Fibroblast of skin of right quadriceps (primary cell): ENCODE data around the gene OAS3.

Experiments used
- DNase-seq: peaks from one replicate; pipeline ENCODE4 v3.0.0-alpha.2; 2013

The OAS3 gene

DNA sequence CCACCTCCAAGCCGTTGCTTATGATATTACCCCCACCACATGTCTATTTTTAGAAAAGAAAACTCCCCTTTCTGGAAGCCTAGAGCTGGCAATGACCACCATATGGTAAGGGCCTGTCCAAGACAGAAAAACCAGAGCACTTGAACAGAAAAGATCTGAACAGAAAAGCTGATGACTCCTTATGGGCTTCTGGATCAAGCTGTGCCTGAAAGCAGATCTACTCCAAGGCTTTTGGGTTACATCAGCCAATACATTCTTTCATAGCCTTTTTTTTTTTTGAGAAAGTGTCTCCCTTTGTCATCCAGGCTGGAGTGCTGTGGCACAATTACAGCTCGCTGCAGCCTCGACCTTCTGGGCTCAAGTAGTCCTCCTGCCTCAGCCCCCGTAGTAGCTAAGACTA is 23.3 kb downstream of the OAS3 start:
- no peak for DNase-seq

DNA sequence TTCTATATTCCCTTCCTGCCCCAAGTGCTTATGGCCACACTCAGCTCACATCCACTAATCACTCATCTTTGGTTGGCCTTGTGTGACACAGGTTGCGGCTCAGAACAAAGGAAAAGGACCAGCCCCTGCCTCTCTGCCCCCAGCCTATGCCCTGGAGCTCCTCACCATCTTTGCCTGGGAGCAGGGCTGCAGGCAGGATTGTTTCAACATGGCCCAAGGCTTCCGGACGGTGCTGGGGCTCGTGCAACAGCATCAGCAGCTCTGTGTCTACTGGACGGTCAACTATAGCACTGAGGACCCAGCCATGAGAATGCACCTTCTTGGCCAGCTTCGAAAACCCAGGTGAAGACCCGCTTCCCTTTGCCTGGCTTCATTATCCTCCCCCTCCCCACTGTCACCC is 24.3 kb downstream of the OAS3 start:
- DNase-seq, result no peak

DNA sequence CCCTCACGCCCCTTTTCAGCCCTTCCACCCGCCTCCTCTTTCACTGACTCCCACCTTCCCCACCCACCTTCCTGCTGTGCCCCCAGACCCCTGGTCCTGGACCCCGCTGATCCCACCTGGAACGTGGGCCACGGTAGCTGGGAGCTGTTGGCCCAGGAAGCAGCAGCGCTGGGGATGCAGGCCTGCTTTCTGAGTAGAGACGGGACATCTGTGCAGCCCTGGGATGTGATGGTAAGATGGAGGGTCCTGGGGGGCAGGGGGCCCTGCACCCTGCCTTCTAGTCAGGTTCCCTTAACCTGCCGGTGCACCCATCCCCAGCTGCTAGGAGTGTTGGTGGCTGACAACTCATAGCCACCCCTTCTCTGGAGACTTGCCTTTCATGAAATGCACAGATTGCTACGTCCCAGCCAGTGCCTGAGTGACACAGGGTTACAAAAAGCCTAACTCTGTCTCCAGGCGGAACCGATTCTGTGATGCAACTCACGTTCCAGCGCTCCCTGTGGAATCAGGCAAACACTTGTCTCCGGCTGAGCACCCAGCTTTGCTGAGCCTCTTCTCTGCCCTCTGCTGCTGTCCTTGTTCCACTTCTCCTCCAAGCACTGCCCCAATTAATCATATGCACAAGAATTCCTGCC is 25.1 kb downstream of the OAS3 start:
- DNase-seq, result no peak

DNA sequence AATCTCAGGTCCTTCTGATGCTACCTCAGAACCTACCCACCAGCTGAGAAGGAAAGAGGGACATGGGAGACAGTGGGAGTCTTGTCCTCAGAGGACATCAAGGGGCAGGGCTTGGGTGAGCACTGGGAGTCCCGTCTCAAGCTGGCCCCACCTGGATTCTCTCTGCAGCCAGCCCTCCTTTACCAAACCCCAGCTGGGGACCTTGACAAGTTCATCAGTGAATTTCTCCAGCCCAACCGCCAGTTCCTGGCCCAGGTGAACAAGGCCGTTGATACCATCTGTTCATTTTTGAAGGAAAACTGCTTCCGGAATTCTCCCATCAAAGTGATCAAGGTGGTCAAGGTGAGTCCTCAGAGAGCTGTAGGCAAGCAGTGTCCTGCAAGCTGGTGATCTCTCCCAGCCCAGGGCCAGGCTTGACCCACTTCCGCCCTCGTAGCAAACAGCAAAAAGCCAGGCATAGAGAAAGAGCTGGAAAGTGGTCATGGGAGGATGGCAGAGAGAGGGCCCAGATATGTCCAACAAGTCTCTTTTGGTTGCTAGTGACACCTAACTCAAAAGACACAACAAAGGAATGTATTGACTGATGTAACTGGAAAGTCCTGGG is 25.9 kb downstream of the OAS3 start:
- DNase-seq, result no peak

DNA sequence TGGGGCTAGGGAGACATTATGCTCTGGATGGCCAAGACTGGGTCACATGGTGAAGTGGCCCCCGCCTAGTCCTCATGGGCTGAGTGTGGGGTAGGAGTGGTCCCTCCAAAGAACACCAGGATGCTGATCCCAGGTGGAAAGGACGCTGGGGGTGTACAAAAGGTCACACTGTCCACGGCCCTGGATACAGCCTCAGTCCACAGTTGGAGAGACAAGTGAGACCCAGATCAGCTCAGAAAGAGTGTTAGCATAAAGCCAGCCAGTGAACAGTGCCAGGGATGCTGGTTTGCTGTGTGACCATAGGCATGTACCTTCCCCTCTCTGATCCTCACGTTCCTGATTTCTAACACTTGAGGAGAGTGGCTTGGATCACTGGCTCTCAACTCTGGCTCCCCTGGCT is 26.6 kb downstream of the OAS3 start:
- DNase-seq, result no peak

DNA sequence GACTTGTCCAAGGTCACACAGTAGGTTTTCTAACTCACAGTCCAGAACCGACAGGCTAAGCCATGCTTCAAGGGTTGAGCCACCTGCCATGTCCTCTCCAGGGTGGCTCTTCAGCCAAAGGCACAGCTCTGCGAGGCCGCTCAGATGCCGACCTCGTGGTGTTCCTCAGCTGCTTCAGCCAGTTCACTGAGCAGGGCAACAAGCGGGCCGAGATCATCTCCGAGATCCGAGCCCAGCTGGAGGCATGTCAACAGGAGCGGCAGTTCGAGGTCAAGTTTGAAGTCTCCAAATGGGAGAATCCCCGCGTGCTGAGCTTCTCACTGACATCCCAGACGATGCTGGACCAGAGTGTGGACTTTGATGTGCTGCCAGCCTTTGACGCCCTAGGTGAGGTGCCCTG is 27.4 kb downstream of the OAS3 start:
- no peak for DNase-seq

DNA sequence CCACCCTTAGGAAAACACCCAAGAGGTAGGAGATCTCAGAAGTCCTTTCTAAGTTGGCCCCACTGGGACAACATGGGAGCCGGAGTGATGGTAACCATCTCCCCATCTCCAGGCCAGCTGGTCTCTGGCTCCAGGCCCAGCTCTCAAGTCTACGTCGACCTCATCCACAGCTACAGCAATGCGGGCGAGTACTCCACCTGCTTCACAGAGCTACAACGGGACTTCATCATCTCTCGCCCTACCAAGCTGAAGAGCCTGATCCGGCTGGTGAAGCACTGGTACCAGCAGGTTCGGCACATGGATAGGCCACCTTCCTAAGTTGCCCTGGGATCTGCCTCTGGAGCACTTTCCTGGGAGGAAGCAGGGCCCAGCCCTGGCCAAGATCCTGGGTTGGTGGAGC is 29.0 kb downstream of the OAS3 start:
- no peak for DNase-seq

DNA sequence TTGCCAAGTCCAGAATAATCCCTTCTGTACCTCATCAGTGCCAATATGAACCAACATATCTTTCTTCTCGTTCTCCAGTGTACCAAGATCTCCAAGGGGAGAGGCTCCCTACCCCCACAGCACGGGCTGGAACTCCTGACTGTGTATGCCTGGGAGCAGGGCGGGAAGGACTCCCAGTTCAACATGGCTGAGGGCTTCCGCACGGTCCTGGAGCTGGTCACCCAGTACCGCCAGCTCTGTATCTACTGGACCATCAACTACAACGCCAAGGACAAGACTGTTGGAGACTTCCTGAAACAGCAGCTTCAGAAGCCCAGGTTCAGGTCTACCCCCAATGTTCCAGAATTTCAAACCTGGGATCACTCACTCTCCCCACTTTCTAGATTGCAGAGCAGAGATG is 29.6 kb downstream of the OAS3 start:
- no peak for DNase-seq

DNA sequence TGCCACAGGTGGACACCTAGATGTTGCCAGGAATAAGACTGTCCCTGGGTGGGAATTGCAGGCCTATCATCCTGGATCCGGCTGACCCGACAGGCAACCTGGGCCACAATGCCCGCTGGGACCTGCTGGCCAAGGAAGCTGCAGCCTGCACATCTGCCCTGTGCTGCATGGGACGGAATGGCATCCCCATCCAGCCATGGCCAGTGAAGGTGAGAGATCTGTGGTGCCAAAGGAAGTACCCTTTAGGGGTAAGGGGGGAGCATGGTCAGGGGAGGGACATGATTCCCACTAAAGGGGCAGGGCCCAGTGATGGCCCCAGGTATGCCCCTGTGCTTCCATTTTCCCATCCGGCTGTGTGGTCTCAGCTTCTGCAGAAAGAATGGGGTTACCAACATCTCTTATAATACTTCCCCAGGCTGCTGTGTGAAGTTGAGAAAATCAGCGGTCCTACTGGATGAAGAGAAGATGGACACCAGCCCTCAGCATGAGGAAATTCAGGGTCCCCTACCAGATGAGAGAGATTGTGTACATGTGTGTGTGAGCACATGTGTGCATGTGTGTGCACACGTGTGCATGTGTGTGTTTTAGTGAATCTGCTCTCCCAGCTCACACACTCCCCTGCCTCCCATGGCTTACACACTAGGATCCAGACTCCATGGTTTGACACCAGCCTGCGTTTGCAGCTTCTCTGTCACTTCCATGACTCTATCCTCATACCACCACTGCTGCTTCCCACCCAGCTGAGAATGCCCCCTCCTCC is 31.5 kb downstream of the OAS3 start:
- no peak for DNase-seq

DNA sequence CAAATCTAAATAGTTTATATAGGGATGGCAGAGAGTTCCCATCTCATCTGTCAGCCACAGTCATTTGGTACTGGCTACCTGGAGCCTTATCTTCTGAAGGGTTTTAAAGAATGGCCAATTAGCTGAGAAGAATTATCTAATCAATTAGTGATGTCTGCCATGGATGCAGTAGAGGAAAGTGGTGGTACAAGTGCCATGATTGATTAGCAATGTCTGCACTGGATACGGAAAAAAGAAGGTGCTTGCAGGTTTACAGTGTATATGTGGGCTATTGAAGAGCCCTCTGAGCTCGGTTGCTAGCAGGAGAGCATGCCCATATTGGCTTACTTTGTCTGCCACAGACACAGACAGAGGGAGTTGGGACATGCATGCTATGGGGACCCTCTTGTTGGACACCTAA is 32.1 kb downstream of the OAS3 start:
- no peak for DNase-seq

DNA sequence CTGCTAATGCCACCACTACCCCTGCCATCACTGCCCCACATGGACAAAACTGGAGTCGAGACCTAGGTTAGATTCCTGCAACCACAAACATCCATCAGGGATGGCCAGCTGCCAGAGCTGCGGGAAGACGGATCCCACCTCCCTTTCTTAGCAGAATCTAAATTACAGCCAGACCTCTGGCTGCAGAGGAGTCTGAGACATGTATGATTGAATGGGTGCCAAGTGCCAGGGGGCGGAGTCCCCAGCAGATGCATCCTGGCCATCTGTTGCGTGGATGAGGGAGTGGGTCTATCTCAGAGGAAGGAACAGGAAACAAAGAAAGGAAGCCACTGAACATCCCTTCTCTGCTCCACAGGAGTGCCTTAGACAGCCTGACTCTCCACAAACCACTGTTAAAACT is 33.0 kb downstream of the OAS3 start:
- peak; percentile 13 for DNase-seq

DNA sequence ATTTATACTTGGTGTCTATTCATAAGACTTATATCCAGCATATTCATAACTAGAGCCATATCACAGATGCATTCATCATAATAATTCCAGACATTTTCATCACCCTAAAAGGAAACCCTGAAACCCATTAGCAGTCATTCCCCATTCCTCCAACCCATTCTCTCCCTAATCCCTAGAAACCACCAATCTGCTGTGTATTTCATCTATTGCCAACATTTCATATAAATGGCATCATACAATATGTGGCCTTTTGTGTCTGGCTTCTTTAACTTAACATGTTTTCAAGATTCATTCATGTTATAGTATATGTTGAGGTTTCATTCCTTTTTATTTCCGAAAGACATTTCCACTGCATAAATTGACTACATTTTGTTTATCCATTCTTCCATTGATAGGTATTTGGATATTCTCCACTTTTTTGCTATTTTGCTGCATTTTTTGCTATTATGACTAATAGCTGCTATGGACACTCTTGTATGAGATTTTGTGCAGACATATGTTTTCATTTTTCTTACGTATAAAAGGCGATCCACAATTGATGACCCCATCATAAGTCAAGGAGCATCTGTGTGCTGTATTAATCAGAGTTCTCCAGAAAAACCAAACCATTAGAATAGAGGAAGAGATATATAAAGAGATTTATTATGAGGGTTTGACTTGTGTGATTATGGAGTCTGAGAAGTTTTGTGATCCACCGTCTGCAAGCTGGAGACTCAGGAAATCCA is 34.9 kb downstream of the OAS3 start:
- DNase-seq, result peak; percentile 52

DNA sequence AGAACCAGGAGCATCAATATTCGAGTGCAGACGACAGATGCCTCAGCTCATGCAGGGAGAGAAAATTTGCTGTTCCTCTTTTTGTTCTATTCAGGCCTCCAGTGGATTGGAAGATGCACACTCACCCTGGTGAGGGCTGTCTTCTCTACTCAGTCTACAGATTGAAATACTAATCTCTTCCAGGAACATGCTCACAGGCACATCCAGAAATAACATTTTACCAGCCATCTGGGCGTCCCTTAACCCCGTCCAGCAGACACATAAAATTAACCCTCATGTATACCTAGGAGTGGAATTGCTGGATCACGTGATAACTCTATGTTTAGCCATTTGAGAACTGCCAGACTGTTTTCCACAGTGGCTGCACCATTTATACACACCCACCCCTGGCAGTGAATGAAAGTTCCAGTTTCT is 35.6 kb downstream of the OAS3 start:
- DNase-seq, result no peak

DNA sequence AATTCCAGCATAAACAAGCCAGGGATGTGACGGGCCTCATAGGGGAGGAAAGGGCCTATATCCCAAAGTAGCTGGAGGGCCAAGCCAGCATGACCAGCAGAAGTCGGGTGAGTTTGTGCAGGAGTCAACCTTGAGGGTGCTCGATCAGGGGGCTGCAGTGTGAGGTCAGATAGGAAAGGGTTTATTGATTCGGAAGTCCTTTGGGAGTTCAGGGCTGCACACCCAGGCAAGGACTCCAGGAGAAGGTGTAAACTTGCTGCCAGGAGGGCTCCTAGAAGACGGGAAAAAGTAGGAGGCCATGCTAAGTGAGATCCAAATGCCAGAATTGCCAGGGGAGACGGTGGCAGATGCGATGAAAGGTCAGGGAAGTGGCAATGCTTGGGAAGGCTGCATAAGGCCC is 36.6 kb downstream of the OAS3 start:
- DNase-seq, result no peak

DNA sequence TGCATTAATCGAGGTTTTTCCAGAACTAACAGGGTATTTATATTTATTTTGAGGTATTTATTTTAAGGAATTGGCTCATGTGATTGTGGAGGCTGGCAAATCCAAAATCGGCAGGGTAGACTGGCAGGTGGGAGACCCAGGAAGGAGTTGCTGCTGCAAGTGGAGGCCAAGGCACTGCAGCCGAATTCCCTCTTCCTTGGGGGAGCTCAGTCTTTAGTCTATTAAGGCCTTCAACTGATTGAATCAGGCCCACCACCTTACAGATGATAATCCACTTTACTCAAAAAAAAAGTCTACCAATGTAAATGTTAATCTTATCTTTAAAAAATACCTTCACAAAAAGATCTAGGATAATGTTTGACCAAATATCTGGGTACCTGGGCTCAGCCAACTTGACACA is 38.9 kb downstream of the OAS3 start:
- no peak for DNase-seq

DNA sequence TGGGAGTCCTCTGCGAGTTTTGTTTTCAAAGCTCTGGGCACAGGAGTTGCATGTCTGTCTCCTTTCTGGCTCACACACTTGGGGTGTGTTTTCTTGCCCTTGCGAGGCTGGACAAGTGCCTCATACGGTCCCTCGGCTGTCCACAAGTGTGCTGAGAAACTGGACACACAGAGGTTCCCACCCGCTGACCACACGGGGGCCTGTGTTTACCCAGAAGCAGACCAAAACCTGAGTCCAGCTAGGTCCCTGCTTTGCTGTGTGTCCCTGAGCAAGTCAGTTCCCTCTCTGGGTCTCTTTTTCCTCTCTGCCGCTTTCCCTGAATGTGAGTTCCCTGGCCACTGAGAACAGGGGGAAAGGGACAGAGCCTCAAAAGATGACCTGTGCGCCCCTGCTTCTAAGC is 39.4 kb downstream of the OAS3 start:
- DNase-seq, result no peak

DNA sequence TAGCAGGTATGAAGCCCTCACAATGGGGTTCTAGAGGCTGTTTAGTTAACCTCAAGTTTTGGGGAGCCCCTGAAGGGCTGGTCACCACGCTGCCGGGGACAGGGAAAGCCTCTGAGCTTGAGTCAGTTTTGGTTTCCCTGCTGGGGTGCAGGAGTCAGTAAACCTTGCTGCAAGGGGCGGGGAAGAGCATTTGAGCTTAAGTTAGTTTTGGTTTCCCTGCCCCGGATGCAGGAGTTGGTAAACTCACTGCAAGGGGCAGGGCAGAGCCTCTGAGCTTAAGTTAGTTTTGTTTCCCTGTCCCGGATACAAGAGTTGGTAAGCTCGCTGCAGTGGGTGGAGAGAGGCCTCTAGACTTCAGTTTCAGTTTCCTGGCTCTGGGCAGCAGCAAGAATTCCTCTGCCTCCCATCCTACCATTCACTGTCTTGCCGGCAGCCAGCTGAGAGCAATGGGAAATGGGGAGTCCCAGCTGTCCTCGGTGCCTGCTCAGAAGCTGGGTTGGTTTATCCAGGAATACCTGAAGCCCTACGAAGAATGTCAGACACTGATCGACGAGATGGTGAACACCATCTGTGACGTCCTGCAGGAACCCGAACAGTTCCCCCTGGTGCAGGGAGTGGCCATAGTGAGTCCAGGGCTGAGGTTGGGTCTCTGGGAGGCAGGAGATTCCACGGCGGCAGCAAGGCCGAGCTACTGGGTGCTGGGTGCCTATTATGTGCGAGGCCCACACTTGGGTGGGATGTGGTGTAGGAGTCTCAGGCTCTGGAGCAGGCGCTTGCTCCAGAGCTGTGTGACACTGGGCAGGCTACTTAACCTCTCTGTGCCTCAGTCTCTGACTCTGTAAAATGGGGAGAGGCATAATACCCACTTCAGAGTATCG is 40.1 kb downstream of the OAS3 start, which contains the start of gene OAS2:
Gene OAS2, plus strand, starts transcription at position 357 of the 878 bp plus-strand sequence. Its CDS starts 90 bp downstream, at position 447.
- DNase-seq, result peak; percentile 14

DNA sequence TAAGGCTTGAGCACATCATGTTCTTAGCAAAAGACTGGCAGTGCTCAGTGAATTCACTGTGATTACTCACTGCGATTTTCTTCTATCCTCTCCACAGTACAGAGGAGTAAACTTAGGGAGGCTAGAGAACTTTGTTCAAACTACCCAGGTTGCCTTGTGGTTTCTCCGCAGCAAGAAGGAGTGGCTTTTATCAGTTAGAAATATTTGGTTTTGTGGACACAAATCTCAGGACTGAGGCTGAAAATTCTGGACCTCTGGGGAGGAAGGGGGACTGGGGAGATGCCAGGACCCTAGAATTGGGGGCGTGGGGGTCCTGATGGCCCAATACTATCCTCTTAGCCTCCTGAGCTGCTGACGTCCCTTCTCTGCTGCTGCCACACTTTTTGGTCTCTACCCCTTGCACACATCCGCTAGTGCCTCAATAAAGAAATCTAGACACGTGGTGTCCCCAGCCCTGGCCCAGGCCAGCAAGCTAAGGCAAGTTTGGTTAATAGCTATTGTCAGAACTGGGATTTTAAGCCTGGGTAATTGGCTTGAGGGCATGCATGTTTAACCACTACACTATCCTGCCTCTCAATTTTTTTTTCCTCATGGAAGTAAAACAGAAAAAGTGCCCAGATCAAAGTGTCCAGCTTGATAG is 40.9 kb downstream of the OAS3 start:
- no peak for DNase-seq

DNA sequence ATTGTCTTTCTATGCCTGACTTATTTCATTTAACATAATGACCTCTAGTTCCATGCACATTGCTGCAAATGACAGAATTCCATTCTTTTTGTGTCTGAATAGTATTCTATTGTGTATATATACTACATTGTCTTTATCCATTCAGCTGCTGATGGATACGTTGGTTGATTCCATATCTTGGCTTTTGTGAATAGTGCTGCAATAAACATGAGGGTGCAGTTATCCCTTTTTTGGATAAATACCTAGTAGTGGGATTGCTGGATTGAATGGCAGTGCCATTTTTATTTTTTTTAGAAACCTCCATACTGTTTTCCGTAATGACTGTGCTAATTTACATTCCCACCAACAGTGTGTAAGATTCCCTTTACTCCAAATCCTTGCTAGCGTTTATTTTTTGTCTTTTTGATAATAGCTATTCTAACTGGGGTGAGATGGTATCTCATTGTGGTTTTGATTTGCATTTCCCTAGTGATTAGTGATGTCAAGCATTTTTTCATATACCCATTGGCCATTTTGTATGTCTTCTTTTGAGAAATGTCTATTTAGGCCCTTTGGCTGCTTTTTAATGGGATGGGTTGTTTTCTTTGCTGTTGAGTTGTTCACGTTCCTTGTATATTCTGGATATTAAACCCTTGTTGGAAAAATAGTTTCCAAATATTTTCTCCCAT is 42.4 kb downstream of the OAS3 start:
- no peak for DNase-seq

DNA sequence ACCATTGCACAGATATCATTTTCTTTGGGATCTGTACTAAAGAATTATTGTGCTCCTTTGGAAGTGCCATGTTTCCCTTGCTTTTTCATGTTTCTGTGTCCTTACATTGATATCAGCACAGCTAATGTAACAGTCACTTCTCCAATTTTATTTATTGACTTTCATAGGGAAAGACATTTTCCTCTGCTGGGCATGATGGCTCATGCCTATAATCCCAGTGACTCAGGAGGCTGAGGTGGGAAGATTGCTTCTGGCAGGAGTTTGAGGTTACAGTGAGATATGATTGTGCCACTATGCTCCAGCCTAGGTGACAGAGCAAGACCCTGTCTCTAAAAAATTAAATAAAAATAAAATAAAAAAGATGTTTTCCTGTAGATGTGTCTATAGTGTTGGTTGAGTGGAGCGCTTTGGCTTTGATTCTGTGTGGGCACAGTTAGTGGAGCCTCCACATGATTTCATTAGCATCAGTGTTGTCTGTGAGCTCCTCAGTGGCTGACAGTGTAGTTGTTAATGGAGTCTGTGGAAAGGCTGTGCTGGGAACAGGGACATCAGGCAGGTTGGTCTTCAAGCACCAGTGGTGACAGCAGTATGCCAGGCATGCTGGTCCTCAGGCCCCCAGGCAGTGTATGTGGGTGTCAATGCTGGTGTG is 47.5 kb downstream of the OAS3 start:
- no peak for DNase-seq

DNA sequence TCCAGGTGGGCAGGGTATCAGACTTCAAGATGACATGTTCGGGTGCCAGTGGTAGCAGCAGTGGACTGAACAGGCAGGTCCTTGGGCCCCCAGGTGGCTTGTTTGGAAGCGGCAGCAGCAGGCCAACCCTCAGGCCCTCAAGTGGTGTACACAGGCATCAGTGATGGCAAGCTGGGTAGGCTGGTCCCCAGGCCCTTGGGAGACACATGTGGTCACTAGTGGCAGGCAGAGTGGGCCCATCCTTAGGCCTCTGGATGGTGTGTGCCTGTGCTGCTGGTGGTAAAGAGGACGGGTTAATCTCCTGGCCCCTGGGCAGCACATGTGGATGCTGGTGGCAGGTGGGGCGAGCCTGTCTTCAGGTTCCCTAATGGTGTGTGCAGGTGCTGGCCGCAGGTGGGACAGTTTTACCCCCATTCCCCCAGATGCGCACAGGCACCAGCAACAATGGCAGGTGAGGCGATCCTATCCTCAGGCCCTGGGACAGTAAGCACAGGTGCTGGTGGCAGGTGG is 48.1 kb downstream of the OAS3 start:
- no peak for DNase-seq
